NT2/D1 (cell line): Measurements from ENCODE around the gene PWWP2A.
"Not testable (repeated sequence)": the region's sequence is repeated elsewhere in the genome, so short reads cannot be mapped to it uniquely, and the experiment has no call there.

Experiments used
- DNase-seq: peaks from one replicate; pipeline ENCODE4 v3.0.0-alpha.2; 2011; ENCODE audit warnings: low read depth, low spot score
- H3K27me3 ChIP-seq: 2 replicates; pipeline ENCODE4 v1.6.0; 2011; ENCODE audit warnings: mild to moderate bottlenecking; ENCODE audit not compliant: insufficient read length, insufficient read depth
- H3K36me3 ChIP-seq: 2 replicates; pipeline ENCODE4 v1.6.1; 2011; ENCODE audit warnings: mild to moderate bottlenecking, low read length, mixed read lengths; ENCODE audit not compliant: insufficient read depth, insufficient read length
- H3K4me1 ChIP-seq: 2 replicates; pipeline ENCODE4 v1.5.1; 2011; ENCODE audit not compliant: insufficient read depth, insufficient read length
- H3K4me3 ChIP-seq: 2 replicates; pipeline ENCODE4 v1.5.1; 2011; ENCODE audit warnings: low read depth; ENCODE audit not compliant: insufficient read length
- H3K9ac ChIP-seq: 2 replicates; pipeline ENCODE4 v1.6.0; 2011; ENCODE audit warnings: low read depth; ENCODE audit not compliant: insufficient read length
- H3K9me3 ChIP-seq: 2 replicates; pipeline ENCODE4 v1.5.1; 2011; ENCODE audit warnings: mild to moderate bottlenecking, low read length; ENCODE audit not compliant: insufficient read depth
- SUZ12 ChIP-seq: IDR thresholded peaks from 2 replicates; pipeline ENCODE4 v1.6.1; 2011; ENCODE audit not compliant: insufficient read length, insufficient read depth; ENCODE audit errors: extremely low read depth
- YY1 ChIP-seq: IDR thresholded peaks from 2 replicates; pipeline ENCODE4 v1.6.1; 2011; ENCODE audit not compliant: insufficient read length, insufficient read depth
- ZNF274 ChIP-seq: IDR thresholded peaks from 2 replicates; pipeline ENCODE4 v1.6.1; 2011; ENCODE audit warnings: mild to moderate bottlenecking, low read depth, low read length

PWWP2A gene

DNA sequence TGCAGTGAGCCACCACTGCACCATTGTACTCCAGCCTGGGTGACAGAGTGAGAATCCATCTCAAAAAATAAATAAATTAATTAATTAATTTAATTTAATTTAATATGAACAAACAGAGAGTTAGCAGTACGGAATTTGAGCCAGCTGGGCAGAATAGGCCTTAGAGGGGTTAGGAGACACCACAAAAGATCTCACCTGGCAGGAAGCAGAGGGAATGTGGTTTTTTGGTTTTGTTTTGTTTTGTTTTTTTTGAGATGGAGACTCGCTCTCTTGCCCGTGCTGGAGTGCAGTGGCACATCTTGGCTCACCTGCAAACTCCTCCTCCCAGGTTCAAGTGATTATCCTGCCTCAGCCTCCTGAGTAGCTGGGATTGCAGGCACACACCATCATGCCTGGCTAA is 31.8 kb upstream of the PWWP2A start:
- TF ChIP-seq YY1 = no peak
- TF ChIP-seq ZNF274 = no peak
- no peak for TF ChIP-seq SUZ12
- Histone ChIP-seq H3K36me3 (no peaks in the 10 kb centered on the region), H3K4me3 (no peak overlapping the region), H3K9me3 (no peaks in the 10 kb centered on the region), H3K4me1 (peaks cover 3% of the 10 kb centered on the region), H3K9ac (no peak overlapping the region), H3K27me3 (no peaks in the 10 kb centered on the region)
- DNase-seq = no peak

DNA sequence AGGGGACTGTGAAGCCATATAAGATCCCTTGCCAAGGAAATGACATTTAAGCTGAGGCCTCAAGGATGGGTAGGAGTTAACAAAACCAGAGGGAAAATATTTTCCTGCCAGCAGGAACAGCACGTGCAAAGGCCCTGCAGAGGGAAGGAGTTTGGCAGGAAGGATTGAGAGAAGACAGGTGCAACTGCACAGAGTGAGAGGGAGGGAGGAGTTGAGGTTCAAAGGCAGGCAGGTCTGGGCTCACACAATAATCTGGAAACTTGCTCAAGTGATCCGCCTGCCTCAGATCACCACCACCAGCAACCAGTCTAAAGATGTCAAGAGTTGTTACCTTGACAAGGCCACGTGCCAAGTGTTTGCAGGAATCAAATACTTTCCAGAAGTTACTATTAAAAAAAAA is 31.1 kb upstream of the PWWP2A start:
- TF ChIP-seq YY1 = no peak
- TF ChIP-seq SUZ12 = no peak
- no peak for TF ChIP-seq ZNF274
- no peaks in the 10 kb centered on the region for H3K9me3 ChIP-seq
- H3K9ac ChIP-seq = no peak overlapping the region
- peaks cover 3% of the 10 kb centered on the region for H3K4me1 ChIP-seq
- H3K4me3 ChIP-seq = no peak overlapping the region
- H3K36me3 ChIP-seq = no peaks in the 10 kb centered on the region
- no peak for DNase-seq
- no peaks in the 10 kb centered on the region for H3K27me3 ChIP-seq

DNA sequence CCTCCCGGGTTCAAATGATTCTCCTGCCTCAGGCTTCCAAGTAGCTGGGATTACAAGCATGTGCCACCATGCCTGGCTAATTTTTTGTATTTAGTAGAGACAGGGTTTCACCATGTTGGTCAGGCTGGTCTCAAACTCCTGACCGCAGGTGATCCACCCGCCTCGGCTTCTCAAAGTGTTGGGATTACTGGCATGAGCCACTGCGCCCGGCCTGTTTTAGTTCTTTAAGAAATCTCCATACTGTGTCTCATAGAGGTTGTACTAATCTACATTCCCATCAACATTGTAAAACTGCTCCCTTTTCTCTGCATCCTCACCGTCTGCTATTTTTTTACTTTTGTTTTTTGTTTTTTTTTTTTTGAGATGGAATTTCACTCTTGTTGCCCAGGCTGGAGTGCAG is 25.2 kb upstream of the PWWP2A start:
- H3K36me3 ChIP-seq, H3K27me3 ChIP-seq, H3K4me1 ChIP-seq, H3K4me3 ChIP-seq, H3K9ac ChIP-seq, DNase-seq, H3K9me3 ChIP-seq: not testable (repeated sequence)

DNA sequence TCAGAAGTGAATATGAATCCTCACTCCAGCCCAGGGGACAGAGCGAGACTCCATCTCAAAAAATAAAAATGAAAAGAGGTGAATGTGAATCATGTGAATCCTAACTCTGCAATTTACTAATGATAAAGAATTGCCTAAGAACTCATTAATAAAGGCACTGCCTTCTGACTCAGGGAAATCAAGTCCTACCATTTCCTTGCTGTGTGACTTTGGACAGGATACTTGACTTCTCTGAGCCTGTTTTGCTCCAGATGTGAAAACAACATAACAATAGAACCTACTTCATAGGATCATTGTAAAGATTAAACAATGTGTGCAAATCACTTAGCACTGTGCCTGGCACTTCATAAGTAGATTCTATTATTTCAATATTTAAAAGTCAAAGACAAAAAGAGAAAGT is 15.1 kb upstream of the PWWP2A start:
- DNase-seq = no peak
- TF ChIP-seq SUZ12 (no peak), ZNF274 (no peak), YY1 (no peak)
- Histone ChIP-seq H3K4me3 (no peak overlapping the region), H3K36me3 (no peaks in the 10 kb centered on the region), H3K4me1 (no peaks in the 10 kb centered on the region), H3K9ac (no peak overlapping the region), H3K9me3 (no peaks in the 10 kb centered on the region), H3K27me3 (no peaks in the 10 kb centered on the region)

DNA sequence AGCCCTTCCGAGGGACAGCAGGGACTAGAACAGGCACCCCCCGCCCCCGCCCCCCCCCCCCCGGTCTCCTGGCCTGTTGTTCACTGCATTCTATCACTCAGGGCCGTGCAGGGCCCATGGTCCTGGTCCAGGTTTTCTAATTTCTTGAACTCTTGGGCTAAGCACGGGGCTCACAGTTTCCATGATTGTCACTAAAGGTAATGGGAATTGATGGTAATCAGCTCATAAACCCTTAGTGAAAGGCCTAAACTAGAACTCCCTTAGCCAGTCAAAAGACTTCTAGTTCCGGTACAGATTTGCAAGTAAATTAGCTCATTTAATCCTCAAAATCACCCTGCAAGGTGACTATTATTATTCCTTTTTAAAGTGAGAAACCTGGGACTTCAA is 14.7 kb upstream of the PWWP2A start:
- DNase-seq = no peak
- Histone ChIP-seq H3K4me3 (no peak overlapping the region), H3K27me3 (no peaks in the 10 kb centered on the region), H3K4me1 (no peaks in the 10 kb centered on the region), H3K9ac (peak overlapping the region; percentile 71), H3K36me3 (no peaks in the 10 kb centered on the region), H3K9me3 (no peaks in the 10 kb centered on the region)
- TF ChIP-seq YY1 (no peak), ZNF274 (no peak), SUZ12 (no peak)

DNA sequence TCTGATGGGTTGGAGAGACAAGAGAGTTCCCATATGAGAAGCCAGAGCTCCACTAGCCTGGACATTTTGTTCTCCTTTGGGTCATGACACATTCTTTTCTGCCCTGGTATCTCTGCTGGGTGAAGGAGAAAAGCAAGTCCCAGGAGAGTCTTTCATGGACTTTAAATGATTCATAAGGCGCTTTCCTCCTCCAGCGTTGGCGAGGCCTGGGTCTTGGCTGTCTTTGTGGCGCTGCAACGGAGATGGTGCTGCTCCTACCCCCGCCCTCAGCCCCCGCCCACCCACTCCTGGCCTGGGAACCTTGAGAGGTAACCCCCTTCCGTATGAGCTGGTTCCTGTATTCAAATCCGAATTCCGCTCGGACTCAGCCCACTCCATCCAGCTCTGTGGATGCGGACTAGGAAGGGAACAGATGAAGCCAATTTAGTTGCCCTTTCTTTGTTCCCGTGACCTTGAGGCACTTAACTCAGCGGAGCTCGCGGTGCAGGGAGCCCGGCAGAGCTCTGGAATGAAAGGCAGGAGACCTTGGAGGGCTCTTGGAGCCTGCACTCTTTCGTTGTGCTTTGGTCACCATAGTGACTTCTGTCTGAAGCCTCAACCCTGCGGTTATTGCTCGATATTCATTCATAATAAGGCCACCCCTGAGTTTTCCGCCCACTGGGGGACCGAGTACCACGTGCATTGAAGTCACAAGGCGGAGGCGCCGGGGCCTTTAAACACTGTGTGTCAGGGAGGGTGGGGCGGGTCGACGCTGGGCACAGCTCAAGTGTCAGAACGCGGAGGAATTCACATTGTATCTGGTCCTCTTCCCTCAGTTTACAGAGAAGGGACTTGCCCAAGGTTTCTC is 14.0 kb upstream of the PWWP2A start:
- TF ChIP-seq SUZ12 (no peak), ZNF274 (no peak), YY1 (no peak)
- peak overlapping the region; percentile 71 for H3K9ac ChIP-seq
- no peaks in the 10 kb centered on the region for H3K36me3 ChIP-seq
- peak; percentile 38 for DNase-seq
- no peaks in the 10 kb centered on the region for H3K9me3 ChIP-seq
- no peaks in the 10 kb centered on the region for H3K27me3 ChIP-seq
- peak overlapping the region; percentile 12 for H3K4me3 ChIP-seq
- no peaks in the 10 kb centered on the region for H3K4me1 ChIP-seq

DNA sequence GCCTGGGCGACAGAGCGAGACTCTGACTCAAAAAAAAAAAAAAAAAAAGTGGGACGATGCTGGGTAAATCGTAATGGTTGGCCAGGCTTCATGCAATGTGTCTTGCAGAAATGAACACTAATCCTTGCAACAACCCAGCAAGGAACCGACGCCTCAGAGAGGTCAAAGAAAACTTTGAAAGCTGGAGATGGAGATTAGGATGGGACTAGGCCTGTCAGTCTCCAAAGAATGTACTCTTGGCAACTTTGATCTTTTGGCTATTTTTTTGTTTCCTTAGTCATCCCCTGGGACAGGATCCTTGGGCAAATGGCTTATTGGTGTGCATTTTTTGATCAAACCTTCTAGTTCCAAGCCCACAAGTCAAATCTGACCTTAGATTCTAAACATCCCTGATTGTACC is 10.6 kb upstream of the PWWP2A start:
- no peaks in the 10 kb centered on the region for H3K36me3 ChIP-seq
- DNase-seq = no peak
- H3K9ac ChIP-seq = no peak overlapping the region
- no peaks in the 10 kb centered on the region for H3K27me3 ChIP-seq
- H3K9me3 ChIP-seq = no peaks in the 10 kb centered on the region; the same call in 1 of the 2 replicates
- TF ChIP-seq YY1 (no peak), SUZ12 (no peak), ZNF274 (no peak)
- H3K4me1 ChIP-seq = no peaks in the 10 kb centered on the region
- H3K4me3 ChIP-seq = no peak overlapping the region
